Measurements from ENCODE around the gene ARL5C.

GRCh38 chr17:39210093-39210434 is 44.1 kb upstream of the ARL5C start:
- no peak for TF ChIP-seq ZBTB44 (tag by site-specific recombination; IDR thresholded peaks at IDR 0.05)
- no peak for TF ChIP-seq CTCF (tag by site-specific recombination; IDR thresholded peaks at IDR 0.05)
- TF ChIP-seq REST (tag by site-specific recombination; IDR thresholded peaks at IDR 0.05): no peak
- no peak for TF ChIP-seq GFI1B (tag by site-specific recombination; IDR thresholded peaks at IDR 0.05)
- TF ChIP-seq ZBTB1 (tag by site-specific recombination; IDR thresholded peaks at IDR 0.05): no peak
